HT1080 (cell line): Measurements from ENCODE around the gene CNTNAP2. TPM values are rescaled to one million over a fixed set of nuclear protein-coding genes. Genes with fewer than 3 reads are reported as not detected.
"Not testable (repeated sequence)": the region's sequence is repeated elsewhere in the genome, so short reads cannot be mapped to it uniquely, and the experiment has no call there.

Experiments used
- DNase-seq: peaks from one replicate; pipeline ENCODE4 v3.0.0-alpha.2; 2015; ENCODE audit warnings: low read depth
- total RNA-seq: library from RNA; depleted of rRNA; stranded (reverse); fragments of >200 nt; shearing (Covaris generic); gene quantifications from 2 replicates; pipeline ENCODE4 v1.2.3, GENCODE V29; 2014

Gene CNTNAP2
- total RNA-seq, 1 experiment from 2014 or later, result not detected

DNA sequence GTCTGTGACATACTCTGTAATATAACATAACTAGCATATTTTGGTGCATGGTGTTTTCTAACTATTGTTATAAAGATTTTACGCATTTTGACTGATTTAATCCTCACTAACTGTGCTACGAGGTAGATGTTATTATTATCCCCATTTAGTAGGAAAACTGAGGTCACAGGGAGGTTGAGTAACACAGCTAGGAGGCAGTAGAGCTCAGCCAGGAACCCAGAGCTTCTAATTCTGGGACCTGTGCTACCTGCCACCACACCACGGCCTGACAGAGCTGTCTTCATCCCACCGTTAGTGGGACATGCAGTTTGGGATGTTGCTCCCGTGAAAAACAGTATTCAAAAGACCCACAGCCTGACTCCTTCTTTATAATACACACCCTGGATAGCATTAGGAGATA lies 962.5 kb downstream of the CNTNAP2 start:
- DNase-seq, result no peak

GRCh38 chr7:147079921-147080420 lies 963.4 kb downstream of the CNTNAP2 start:
- DNase-seq, result no peak

- no peak for DNase-seq
These were observed 964.5 kb downstream of the CNTNAP2 start for GRCh38 chr7:147081117-147081516.

DNA sequence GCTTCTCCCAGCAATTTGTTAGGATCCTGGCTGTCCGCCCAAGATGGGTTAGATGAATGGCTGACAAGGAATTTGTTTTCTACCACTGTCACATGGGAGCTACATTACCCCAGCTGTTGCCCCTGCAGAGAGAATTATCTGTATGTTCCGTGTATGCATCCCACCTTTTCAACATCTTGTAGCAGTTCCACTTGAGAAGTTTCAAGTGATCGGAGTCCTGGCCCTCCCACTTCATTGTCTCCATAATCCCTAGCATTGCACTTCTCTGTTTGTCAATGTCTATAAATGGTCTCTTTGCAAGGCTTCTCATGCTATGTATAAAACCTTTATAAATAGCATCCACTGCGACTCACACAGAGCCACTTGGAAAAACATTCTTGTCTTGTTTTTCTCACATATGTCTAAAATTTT lies 972.5 kb downstream of the CNTNAP2 start:
- peak; percentile 8 for DNase-seq

DNA sequence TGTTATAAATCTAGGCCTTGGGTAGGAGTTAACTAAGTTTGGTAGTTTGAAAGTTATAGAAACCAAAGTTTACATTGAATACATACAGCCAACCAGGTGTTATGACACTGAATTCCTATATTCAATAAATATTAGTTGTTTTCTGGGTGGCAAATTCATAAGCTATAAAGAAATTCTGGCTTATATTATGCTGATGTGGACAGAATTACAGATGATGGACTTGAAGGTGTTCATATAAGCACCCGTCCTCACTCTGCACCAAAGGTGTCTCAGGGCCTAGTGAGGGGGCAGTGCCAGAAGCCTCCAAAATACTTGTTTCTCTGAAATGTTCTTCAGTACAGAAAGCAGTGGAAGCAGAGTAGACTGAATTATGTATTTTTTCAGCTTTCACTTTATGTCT lies 973.0 kb downstream of the CNTNAP2 start:
- no peak for DNase-seq

DNA sequence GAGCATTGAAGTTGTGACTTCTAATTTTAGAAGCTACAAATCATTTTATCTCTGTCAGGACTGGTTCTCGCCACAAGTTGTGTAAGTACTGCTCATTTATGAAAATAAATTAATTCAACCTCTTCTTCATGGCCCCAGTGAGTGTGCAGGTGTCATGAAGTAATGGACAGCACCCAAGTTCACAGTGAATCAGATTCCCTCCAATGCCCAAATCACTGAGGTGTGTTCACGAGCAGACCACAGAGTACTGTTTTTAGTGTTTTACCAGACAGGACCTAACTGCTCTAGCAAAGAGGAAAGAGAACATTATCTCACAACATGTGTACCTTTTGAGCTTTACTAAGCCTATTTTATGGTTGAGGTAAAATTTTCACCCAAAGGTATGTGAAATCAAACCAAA lies 980.0 kb downstream of the CNTNAP2 start:
- DNase-seq, result no peak

DNA sequence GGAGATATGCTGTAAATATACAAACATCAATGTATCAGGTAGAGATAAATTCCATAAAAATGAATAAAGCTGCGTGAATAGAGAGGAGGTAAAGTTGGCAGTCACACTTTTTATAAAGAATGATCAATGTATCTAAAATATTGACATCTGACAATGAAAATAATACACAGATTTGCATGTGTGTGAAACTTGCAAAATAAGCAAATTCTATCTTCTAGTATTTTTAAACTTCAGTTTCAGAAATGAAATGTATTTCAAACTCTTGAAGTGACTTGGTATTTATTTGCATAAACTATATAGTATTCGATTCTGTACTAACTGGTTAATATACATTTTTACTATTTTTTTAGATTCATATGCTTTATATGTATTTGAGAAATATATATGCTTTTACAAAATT lies 986.6 kb downstream of the CNTNAP2 start:
- no peak for DNase-seq

DNA sequence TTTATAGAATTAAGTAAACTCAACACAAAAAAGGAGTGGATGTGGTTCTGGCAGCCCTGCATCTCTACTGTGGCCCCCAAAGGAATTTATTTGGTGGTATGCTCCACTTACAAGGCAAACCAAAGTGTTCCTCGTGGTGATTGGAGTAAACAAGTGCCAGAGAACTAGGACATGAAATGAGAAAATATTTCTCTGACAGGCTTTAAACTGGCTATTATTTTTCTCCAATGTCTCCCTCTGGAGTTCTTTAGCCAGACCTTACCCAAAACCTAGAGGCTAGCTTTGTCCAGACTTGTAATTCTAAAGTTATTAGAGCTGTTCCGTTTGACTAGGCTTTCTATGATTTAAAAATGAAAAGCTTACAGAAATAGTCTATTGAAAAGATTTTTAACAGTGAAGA lies 990.1 kb downstream of the CNTNAP2 start:
- no peak for DNase-seq

DNA sequence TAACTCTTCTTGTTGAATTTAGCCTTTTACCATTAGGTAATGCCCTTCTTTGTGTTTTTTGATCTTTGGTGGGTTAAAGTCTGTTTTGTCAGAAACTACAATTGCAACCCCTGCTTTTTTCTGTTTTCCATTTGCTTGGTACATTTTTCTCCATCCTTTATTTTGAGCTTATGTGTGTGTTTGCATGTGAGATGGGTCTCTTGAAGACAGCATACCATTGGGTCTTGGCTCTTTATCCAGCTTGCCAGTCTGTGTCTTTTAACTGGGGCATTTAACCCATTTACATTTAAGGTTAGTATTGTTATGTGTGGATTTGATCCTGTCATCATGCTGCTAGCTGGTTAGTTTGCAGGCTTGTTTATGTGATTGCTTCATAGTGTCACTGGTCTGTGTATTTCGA lies 997.9 kb downstream of the CNTNAP2 start:
- DNase-seq, result not testable (repeated sequence)

GRCh38 chr7:147136352-147136751 lies 1019.8 kb downstream of the CNTNAP2 start:
- no peak for DNase-seq

GRCh38 chr7:147145194-147145593 lies 1028.6 kb downstream of the CNTNAP2 start:
- DNase-seq, result no peak

DNA sequence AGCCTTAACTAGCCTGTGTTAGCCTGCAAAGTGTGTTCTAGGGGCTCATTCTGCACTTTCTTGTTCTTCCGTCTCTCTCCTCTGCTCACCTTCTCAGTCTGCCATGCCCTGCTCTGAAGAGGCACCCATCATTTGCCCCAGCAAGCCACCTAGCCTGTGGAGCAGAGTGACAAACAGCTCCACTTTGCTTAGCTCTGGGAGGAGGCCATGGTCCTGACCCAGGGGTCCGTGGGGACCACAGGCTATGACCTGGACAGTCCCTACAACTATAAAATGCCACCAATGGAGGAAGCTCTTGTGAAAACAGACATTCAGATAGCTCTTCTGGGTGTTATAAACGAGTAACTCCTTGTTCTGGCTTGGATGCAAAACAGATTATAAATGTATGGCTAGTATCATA lies 1029.6 kb downstream of the CNTNAP2 start:
- no peak for DNase-seq

- no peak for DNase-seq
These were observed 1035.1 kb downstream of the CNTNAP2 start for GRCh38 chr7:147151661-147152060.

GRCh38 chr7:147153571-147153970 lies 1037.0 kb downstream of the CNTNAP2 start:
- DNase-seq, result no peak

- DNase-seq, result no peak
These were observed 1044.8 kb downstream of the CNTNAP2 start for GRCh38 chr7:147161405-147161804.

- no peak for DNase-seq
These were observed 1053.9 kb downstream of the CNTNAP2 start for GRCh38 chr7:147170341-147171012.

DNA sequence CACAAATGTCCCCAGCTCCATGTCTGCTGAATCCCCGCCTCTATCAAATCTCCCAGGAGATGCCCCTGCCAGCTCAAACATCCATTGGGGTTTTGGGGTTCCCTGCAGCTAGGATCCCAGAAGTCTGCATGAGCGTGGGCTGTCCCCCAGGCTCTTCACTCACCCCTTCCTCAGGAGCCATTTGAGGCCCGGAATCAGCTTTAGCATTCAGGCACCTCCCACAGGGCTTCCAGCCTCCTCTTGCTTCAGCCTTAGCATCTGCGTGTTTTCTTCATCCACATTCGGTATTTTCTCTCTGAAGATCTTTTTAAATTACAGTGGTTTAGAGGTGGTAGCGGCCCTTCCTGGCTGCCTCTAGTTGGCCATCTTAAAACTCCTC lies 1054.4 kb downstream of the CNTNAP2 start:
- DNase-seq, result no peak

- no peak for DNase-seq
These were observed 1057.3 kb downstream of the CNTNAP2 start for GRCh38 chr7:147173883-147174282.

DNA sequence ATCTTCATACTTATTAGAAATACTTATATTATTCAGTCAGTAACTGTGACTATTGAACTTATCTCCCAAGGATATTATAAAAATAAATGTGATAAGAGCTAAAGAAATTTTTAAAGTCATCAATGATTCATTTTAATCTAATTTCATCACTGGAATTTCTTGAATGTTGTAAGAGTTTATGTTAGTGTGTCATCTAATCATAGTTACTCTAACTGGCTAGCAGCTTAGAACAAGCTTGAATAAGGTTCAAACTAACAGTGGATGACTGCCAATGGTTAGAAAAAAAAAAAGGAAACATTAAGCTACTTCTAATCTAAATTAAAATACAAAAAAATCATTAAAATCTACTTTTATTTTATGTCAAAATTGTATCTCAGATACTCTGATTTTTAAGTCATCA lies 1066.3 kb downstream of the CNTNAP2 start:
- no peak for DNase-seq

- no peak for DNase-seq
These were observed 1066.7 kb downstream of the CNTNAP2 start for GRCh38 chr7:147183276-147183675.

DNA sequence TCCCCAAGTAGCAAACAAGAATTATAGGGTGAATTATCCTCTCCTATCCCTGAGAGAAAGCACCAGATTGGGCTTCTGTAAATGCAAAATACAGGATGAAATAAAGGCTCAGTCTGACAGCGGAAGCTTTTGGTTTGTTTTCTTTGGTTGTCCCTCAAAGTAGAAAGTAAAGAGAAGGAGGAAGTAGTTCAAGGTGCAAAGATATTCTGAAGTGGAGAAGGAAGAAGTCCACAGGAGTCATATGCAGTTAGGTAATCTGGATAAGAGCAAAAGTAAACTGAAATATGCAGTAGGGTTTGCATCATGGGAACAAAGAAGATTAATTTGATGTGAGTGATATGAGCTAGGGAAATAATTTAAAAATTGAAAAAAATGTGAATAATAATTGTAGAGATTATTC lies 1071.9 kb downstream of the CNTNAP2 start:
- DNase-seq, result no peak

DNA sequence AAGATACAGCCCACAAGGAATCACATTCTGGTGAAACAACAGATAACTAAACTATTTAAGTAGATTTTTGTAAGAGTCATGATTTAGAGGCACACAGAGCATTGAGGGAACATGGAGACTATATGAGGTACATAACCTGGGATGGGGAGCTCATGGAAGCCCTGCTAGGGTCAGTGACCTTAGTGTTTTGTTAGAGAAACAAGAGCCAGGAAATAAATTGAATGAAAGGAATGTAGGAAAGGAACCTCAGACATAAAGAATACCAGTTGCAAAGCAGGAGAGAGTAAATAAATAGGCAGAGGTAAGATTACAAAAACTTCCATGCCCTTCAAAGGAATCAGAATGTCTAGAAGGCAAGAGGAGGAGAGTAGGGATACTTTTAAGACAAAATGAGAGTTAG lies 1076.9 kb downstream of the CNTNAP2 start:
- DNase-seq, result no peak

GRCh38 chr7:147196481-147196880 lies 1079.9 kb downstream of the CNTNAP2 start:
- DNase-seq, result no peak

DNA sequence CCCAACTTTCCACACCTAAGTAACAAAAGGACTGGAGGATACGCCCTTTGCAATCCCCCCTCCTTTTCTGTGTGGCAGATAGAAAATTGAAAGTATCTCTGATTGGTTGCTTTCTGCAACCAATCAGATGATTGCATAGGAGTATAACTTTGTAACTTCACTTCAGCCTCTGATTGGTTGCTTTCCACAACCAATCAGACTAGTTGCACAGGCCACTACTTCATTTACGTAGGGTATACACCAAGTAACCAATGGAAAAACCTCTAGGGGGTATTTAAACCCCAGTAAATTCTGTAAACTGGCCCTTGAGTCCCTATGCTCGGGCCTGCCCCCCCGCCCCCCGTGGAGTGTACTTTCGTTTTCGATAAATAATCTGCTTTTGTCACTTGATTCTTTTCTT lies 1080.4 kb downstream of the CNTNAP2 start:
- DNase-seq, result peak; percentile 88
